Progenitor cell of endocrine pancreas (in vitro differentiated cells): Measurements from ENCODE around the gene CCDC146. TPM values are rescaled to one million over a fixed set of nuclear protein-coding genes. Genes with fewer than 3 reads are reported as not detected.
A peak's percentile ranks its signal among the peaks of the same experiment; 100 is the strongest.
"Not testable (repeated sequence)": the region's sequence is repeated elsewhere in the genome, so short reads cannot be mapped to it uniquely, and the experiment has no call there.

Experiments used
- DNase-seq: peaks from one replicate; pipeline ENCODE4 v3.0.0; 2021; ENCODE audit warnings: low spot score; ENCODE audit not compliant: unreplicated experiment
- H3K27ac Mint-ChIP-seq: 2 replicates; pipeline ENCODE4 v1.8.0; 2021; ENCODE audit warnings: mild to moderate bottlenecking, moderate library complexity, mixed read lengths
- H3K27me3 Mint-ChIP-seq: 2 replicates; pipeline ENCODE4 v1.8.0; 2021; ENCODE audit warnings: mixed read lengths
- H3K36me3 Mint-ChIP-seq: 2 replicates; pipeline ENCODE4 v1.8.0; 2022; ENCODE audit warnings: mixed read lengths; ENCODE audit not compliant: insufficient read depth
- H3K4me1 Mint-ChIP-seq: 2 replicates; pipeline ENCODE4 v1.8.0; 2021; ENCODE audit warnings: low read depth, mixed read lengths
- H3K4me3 Mint-ChIP-seq: 2 replicates; pipeline ENCODE4 v1.8.0; 2021; ENCODE audit warnings: low read depth, mild to moderate bottlenecking, moderate library complexity, mixed read lengths
- H3K9me3 Mint-ChIP-seq: 2 replicates; pipeline ENCODE4 v1.8.0; 2021; ENCODE audit warnings: low read depth, mixed read lengths
- CTCF ChIP-seq: fragments of 200-600 bp; sonication (generic); IDR thresholded peaks from one replicate; pipeline ENCODE4 v1.5.0; 2021; ENCODE audit warnings: antibody characterized with exemption, mild to moderate bottlenecking; ENCODE audit not compliant: unreplicated experiment
- total RNA-seq: library from RNA; stranded (reverse); gene quantifications from 2 replicates; pipeline ENCODE4 v1.2.1, GENCODE V29; 2021

CCDC146 gene
- total RNA-seq, 1 donor from 2014 or later: 14.8 TPM

GRCh38 chr7:77331938-77332695 lies 209.7 kb downstream of the CCDC146 start:
- Mint-ChIP-seq H3K36me3 (no peaks in the 10 kb centered on the region), H3K4me3 (no peak overlapping the region), H3K27ac (no peak overlapping the region), H3K4me1 (no peaks in the 10 kb centered on the region), H3K27me3 (no peaks in the 10 kb centered on the region), H3K9me3 (no peaks in the 10 kb centered on the region)
- peak; percentile 17 for DNase-seq
- TF ChIP-seq CTCF: peak; percentile 65

- not testable (repeated sequence) for H3K27ac Mint-ChIP-seq, H3K27me3 Mint-ChIP-seq, H3K36me3 Mint-ChIP-seq, H3K9me3 Mint-ChIP-seq, H3K4me1 Mint-ChIP-seq, H3K4me3 Mint-ChIP-seq, DNase-seq
Observed at GRCh38 chr7:77334039-77334438, 211.6 kb downstream of the CCDC146 start.

- Mint-ChIP-seq H3K27ac (no peak overlapping the region), H3K27me3 (no peaks in the 10 kb centered on the region), H3K9me3 (no peaks in the 10 kb centered on the region), H3K4me1 (no peaks in the 10 kb centered on the region), H3K4me3 (no peak overlapping the region), H3K36me3 (no peaks in the 10 kb centered on the region)
- TF ChIP-seq CTCF: no peak
- no peak for DNase-seq
Observed at GRCh38 chr7:77335581-77335980, 213.2 kb downstream of the CCDC146 start.

- H3K27ac Mint-ChIP-seq: no peak overlapping the region
- no peak for DNase-seq
- no peaks in the 10 kb centered on the region for H3K36me3 Mint-ChIP-seq
- H3K4me3 Mint-ChIP-seq: no peak overlapping the region
- no peaks in the 10 kb centered on the region for H3K4me1 Mint-ChIP-seq
- no peak for TF ChIP-seq CTCF
- no peaks in the 10 kb centered on the region for H3K9me3 Mint-ChIP-seq
- no peaks in the 10 kb centered on the region for H3K27me3 Mint-ChIP-seq
Observed at GRCh38 chr7:77337456-77337990, 215.1 kb downstream of the CCDC146 start.

- no peak for DNase-seq
- Mint-ChIP-seq H3K36me3 (no peaks in the 10 kb centered on the region), H3K9me3 (no peaks in the 10 kb centered on the region), H3K27ac (no peak overlapping the region), H3K27me3 (no peaks in the 10 kb centered on the region), H3K4me3 (no peak overlapping the region), H3K4me1 (no peaks in the 10 kb centered on the region)
- TF ChIP-seq CTCF: no peak
Observed at GRCh38 chr7:77338260-77338659, 215.8 kb downstream of the CCDC146 start.
